ENCODE measurements around the gene WEE1.

- TF ChIP-seq CTCF (conservative IDR thresholded peaks at IDR 0.05; ENCODE audit: low read depth in 2 of 2), result no peak
- TF ChIP-seq STAT1 (IDR thresholded peaks at IDR 0.05; ENCODE audit: unreplicated experiment), result no peak
- TF ChIP-seq EZH2phosphoT487 (IDR thresholded peaks at IDR 0.05; ENCODE audit: unreplicated experiment), result no peak
- TF ChIP-seq EZH2 (IDR thresholded peaks at IDR 0.05; ENCODE audit: low read depth, unreplicated experiment), result no peak
- TF ChIP-seq REST (IDR thresholded peaks at IDR 0.05; ENCODE audit: unreplicated experiment), result no peak
- no peak for TF ChIP-seq POLR2AphosphoS5 (IDR thresholded peaks at IDR 0.05; ENCODE audit: low read depth)
Measured at GRCh38 chr11:9571071-9571762, 2.3 kb upstream of the WEE1 start.
